Panc1 (cell line): ENCODE results near the gene CAPN9. TPM values are rescaled to one million over a fixed set of nuclear protein-coding genes. Genes with fewer than 3 reads are reported as not detected.

Experiments
- ATAC-seq: fragments of 200-7000 bp; cut with Tn5 transposase; 2 replicates; pipeline ENCODE4 v1.9.1; 2020; ENCODE audit warnings: mild to moderate bottlenecking, moderate library complexity
- BruUV-seq: library from RNA; stranded (reverse); fragments of 400-500 nt; replicated peaks from 2 replicates; lab custom pipeline; 2021; lab: Mats Ljungman, UMichigan
- CTCF ChIA-PET: fragments of 300-600 bp; sonication (Branson Sonifier 250); formaldehyde crosslinking; loops from one replicate; lab custom pipeline; 2022; ENCODE audit warnings: antibody characterized with exemption; lab: Charles Lee
- POLR2A ChIA-PET: fragments of 300-600 bp; sonication (Branson Sonifier 250); formaldehyde crosslinking; loops from one replicate; lab custom pipeline; 2022; ENCODE audit warnings: antibody characterized with exemption; lab: Charles Lee
- DNase-seq: peaks from one replicate; pipeline ENCODE4 v3.0.0-alpha.2; 2010; ENCODE audit warnings: low read depth, low spot score
- H3K27ac ChIP-seq: 2 replicates; pipeline ENCODE4 v1.5.1; 2011; ENCODE audit warnings: mild to moderate bottlenecking, low read length, inconsistent platforms
- H3K27me3 ChIP-seq: fragments of 200-500 bp; sonication (Bioruptor generic); 2 replicates; pipeline ENCODE4 v1.6.0; 2014; ENCODE audit warnings: low read length, inconsistent platforms; ENCODE audit not compliant: control insufficient read depth, insufficient read depth
- H3K36me3 ChIP-seq: fragments of 200-500 bp; sonication (Bioruptor generic); 2 replicates; pipeline ENCODE4 v1.5.1; 2014; ENCODE audit warnings: inconsistent platforms, mild to moderate bottlenecking, low read length, moderate library complexity; ENCODE audit not compliant: control insufficient read depth, insufficient read depth
- H3K4me1 ChIP-seq: 2 replicates; pipeline ENCODE4 v1.5.1; 2011; ENCODE audit warnings: inconsistent platforms, mild to moderate bottlenecking, low read length, moderate library complexity; ENCODE audit not compliant: control insufficient read depth, insufficient read depth
- H3K4me3 ChIP-seq, 2 experiments: 2 replicates each; pipeline ENCODE4 v1.5.1; 2011 to 2012; ENCODE audit warnings: low read depth in 2 of 2, low read length in 2 of 2, mild to moderate bottlenecking in 2 of 2, inconsistent platforms in 1 of 2, moderate library complexity in 1 of 2
- H3K9me3 ChIP-seq: fragments of 200-500 bp; sonication (Bioruptor generic); 2 replicates; pipeline ENCODE4 v1.5.1; 2014; ENCODE audit warnings: low read depth, mild to moderate bottlenecking, inconsistent platforms, low read length, moderate library complexity; ENCODE audit not compliant: control insufficient read depth, insufficient read depth
- CTCF ChIP-seq: fragments of 450-650 bp; IDR thresholded peaks from 2 replicates; pipeline ENCODE4 v1.5.1; 2017; ENCODE audit warnings: mild to moderate bottlenecking
- POLR2AphosphoS5 ChIP-seq: IDR thresholded peaks from 2 replicates; pipeline ENCODE4 v1.6.1; 2012; ENCODE audit warnings: mild to moderate bottlenecking, low read depth, low read length, moderate library complexity
- SIN3A ChIP-seq: IDR thresholded peaks from 2 replicates; pipeline ENCODE4 v1.6.1; 2012; ENCODE audit warnings: low read depth, mild to moderate bottlenecking, low read length, moderate library complexity, borderline replicate concordance; ENCODE audit not compliant: insufficient read depth
- TCF7L2 ChIP-seq: IDR thresholded peaks from 2 replicates; pipeline ENCODE4 v1.6.1; 2011; ENCODE audit warnings: mild to moderate bottlenecking, low read depth, low read length, inconsistent platforms
- in situ Hi-C: cut with HindIII; loops from 2 replicates; pipeline ENCODE4 v1.10.0; 2016; ENCODE audit warnings: low sequenced_read_pairs, low pct_unique_long_range_greater_than_20kb
- intact Hi-C: fragments of 100-400 bp; cut with micrococcal nuclease; formaldehyde crosslinking; loops from one replicate; pipeline ENCODE4 v1.10.0; 2022; ENCODE audit not compliant: unreplicated experiment
- total RNA-seq: library from RNA; stranded (reverse); gene quantifications from one replicate; pipeline ENCODE4 v1.2.1, GENCODE V29; 2021; ENCODE audit not compliant: unreplicated experiment
- TF ChIP-seq, protein P1 (sequence below), 2 experiments: IDR thresholded peaks; 2 replicates each; pipeline ENCODE4 v1.6.1; 2011 to 2012; ENCODE audit warnings: low read depth in 2 of 2, control low read depth in 1 of 2, low read length in 1 of 2, mild to moderate bottlenecking in 1 of 2, moderate library complexity in 1 of 2; ENCODE audit not compliant: insufficient read depth in 1 of 2

Gene CAPN9
- total RNA-seq, 1 experiment from 2014 or later = not detected

GRCh38 chr1:230758709-230759368, 11.7 kb downstream of the CAPN9 start:
- in situ Hi-C loops = no loop called here
- Histone ChIP-seq H3K4me1 (no peaks in the 10 kb centered on the region), H3K4me3 (no peak overlapping the region), H3K9me3 (no peaks in the 10 kb centered on the region), H3K27ac (no peak overlapping the region), H3K27me3 (no peaks in the 10 kb centered on the region), H3K36me3 (no peaks in the 10 kb centered on the region)
- BruUV-seq = no TSS peak
- TF ChIP-seq SIN3A (no peak), POLR2AphosphoS5 (no peak), TCF7L2 (no peak), CTCF (no peak)
- TF ChIP-seq, protein P1, sequence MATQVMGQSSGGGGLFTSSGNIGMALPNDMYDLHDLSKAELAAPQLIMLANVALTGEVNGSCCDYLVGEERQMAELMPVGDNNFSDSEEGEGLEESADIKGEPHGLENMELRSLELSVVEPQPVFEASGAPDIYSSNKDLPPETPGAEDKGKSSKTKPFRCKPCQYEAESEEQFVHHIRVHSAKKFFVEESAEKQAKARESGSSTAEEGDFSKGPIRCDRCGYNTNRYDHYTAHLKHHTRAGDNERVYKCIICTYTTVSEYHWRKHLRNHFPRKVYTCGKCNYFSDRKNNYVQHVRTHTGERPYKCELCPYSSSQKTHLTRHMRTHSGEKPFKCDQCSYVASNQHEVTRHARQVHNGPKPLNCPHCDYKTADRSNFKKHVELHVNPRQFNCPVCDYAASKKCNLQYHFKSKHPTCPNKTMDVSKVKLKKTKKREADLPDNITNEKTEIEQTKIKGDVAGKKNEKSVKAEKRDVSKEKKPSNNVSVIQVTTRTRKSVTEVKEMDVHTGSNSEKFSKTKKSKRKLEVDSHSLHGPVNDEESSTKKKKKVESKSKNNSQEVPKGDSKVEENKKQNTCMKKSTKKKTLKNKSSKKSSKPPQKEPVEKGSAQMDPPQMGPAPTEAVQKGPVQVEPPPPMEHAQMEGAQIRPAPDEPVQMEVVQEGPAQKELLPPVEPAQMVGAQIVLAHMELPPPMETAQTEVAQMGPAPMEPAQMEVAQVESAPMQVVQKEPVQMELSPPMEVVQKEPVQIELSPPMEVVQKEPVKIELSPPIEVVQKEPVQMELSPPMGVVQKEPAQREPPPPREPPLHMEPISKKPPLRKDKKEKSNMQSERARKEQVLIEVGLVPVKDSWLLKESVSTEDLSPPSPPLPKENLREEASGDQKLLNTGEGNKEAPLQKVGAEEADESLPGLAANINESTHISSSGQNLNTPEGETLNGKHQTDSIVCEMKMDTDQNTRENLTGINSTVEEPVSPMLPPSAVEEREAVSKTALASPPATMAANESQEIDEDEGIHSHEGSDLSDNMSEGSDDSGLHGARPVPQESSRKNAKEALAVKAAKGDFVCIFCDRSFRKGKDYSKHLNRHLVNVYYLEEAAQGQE (IDR thresholded peaks at IDR 0.05; ENCODE audit: insufficient read depth in 1 of 2, low read depth in 2 of 2, low read length in 1 of 2) = no peak
- no peak for ATAC-seq
- ChIA-PET CTCF (no interaction called here), POLR2A (no interaction called here)
- DNase-seq = no peak
- intact Hi-C loops = no loop called here

- no peaks in the 10 kb centered on the region for H3K27me3 ChIP-seq
- no peaks in the 10 kb centered on the region for H3K9me3 ChIP-seq
- no peaks in the 10 kb centered on the region for H3K4me1 ChIP-seq
- intact Hi-C loops (no loop called here), in situ Hi-C loops (no loop called here)
- TF ChIP-seq POLR2AphosphoS5 = no peak
- no peak for TF ChIP-seq TCF7L2
- no peak for TF ChIP-seq SIN3A
- TF ChIP-seq, protein P1 (IDR thresholded peaks at IDR 0.05; ENCODE audit: insufficient read depth in 1 of 2, low read depth in 2 of 2, low read length in 1 of 2) = no peak
- no peak for TF ChIP-seq CTCF
- no peak overlapping the region for H3K27ac ChIP-seq
- H3K4me3 ChIP-seq = no peak overlapping the region
- ATAC-seq (no peak), DNase-seq (no peak)
- ChIA-PET POLR2A (no interaction called here), CTCF (no interaction called here)
- no TSS peak for BruUV-seq
- no peaks in the 10 kb centered on the region for H3K36me3 ChIP-seq
Observed at GRCh38 chr1:230759369-230760065, 12.3 kb downstream of the CAPN9 start.
